Left forelimb (tissue), 1 donor: ENCODE results near the gene WDR70.
"Not testable (repeated sequence)": the region's sequence is repeated elsewhere in the genome, so short reads cannot be mapped to it uniquely, and the experiment has no call there.

Experiments
- DNase-seq: peaks from one replicate; pipeline ENCODE4 v3.0.0-alpha.2; 2018; ENCODE audit warnings: low spot score

Gene WDR70

GRCh38 chr5:37767961-37768360, 388.8 kb downstream of the WDR70 start:
- no peak for DNase-seq

- no peak for DNase-seq
Observed at GRCh38 chr5:37768371-37768770, 389.3 kb downstream of the WDR70 start.

GRCh38 chr5:37769108-37769507, 390.0 kb downstream of the WDR70 start:
- DNase-seq: no peak

DNA sequence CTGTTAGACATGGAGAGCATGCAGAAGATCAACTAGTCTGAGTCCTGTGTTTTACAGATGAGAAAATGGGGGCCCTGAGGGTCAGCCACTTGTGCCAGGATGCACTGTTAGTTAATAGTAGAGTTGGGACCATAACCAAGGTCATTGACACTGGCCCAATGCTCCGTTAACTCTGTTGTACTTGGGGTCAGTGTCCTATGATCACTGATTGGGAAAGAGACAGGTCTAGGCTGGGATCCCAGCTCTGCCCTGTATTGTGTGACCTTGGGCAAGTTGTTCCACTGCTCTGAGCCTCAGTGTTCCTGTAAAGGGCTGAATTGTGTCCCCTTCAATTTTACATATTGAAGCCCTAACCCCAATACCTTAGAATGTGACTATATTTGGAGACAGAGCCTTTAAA, 390.7 kb downstream of the WDR70 start:
- DNase-seq: no peak

GRCh38 chr5:37770786-37771185, 391.7 kb downstream of the WDR70 start:
- DNase-seq: no peak

DNA sequence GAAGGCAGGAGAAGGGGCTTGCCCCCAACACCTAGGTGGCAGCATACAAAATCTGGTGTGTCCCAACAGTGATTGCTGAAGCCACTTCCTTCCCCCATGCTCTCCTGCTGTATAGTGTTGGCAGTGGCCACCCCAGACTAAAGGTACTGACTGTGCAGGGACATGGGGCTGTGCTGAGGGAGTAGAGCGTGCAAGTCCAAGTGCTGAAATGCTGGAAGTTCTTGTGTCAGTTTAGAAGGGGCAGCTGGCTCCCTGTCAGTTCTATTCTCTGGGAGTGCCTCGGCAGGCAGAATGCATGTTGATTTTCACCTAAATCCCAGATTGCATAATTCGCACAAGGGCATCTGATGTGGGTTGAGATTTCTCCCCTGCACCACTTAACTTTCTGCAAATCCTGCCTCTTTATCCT, 392.1 kb downstream of the WDR70 start:
- no peak for DNase-seq

DNA sequence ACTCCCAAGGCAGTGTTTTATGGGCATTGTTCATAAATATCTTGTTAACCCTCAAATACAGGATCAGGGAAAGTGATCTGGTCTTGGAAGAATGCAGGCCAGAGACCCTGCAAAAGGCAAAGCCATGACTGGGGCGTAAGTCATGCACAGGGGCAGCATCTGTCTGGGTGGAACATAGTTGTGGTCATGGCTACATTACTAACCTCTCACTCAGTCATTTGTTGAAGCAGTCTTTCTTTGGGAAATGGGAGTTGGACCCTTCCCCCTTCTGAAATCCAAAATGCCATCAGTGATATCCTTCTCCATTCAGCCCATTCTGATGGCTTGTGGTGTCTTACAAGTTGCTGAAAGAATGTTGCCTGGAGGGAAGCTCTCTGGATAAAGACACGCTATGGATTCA, 392.6 kb downstream of the WDR70 start:
- no peak for DNase-seq

DNA sequence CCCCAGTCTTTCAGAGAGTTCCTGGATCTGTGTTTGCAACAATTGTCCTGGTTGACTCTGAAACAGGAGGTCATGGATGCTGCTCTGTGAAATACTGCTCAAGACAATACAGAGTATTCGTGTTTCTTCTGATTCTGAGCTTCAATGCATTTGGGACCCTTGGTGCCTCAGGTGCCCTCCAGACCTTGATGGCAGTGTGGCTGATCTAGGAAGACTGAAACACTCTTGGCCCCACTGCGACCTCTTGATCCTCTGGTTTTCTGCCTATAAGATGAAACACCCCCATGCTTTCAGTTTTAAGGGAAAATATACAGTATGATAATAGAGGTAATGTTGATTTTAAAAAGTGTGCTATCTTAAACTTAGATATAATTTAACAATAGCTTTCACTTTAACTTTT, 393.1 kb downstream of the WDR70 start:
- no peak for DNase-seq

GRCh38 chr5:37773809-37774208, 394.7 kb downstream of the WDR70 start:
- DNase-seq: no peak

DNA sequence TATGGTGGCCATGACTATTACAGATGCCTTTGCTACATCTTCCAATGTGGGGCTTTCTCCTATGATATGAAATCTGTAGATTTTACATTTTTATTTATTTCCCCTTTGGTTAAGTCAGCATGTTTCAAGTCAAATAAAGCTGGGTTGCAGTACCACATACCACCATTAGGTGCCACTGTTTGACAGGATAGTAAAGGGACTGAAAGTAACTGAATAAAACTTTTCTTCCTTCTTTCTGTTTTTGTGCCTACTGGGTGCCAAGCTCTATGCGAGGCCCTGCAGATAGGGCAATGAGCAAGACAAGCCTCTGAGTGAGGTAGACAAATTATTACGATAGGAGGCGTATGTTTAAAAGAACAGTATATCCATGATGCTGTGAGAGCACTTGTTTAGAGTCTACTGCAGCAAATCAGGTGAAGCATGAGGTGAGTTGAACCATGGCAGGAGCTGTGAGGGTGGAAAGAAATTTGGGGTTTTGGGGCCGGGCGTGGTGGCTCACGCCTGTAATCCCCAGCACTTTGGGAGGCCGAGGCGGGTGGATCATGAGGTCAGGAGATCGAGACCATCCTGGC, 395.9 kb downstream of the WDR70 start:
- DNase-seq: no peak

DNA sequence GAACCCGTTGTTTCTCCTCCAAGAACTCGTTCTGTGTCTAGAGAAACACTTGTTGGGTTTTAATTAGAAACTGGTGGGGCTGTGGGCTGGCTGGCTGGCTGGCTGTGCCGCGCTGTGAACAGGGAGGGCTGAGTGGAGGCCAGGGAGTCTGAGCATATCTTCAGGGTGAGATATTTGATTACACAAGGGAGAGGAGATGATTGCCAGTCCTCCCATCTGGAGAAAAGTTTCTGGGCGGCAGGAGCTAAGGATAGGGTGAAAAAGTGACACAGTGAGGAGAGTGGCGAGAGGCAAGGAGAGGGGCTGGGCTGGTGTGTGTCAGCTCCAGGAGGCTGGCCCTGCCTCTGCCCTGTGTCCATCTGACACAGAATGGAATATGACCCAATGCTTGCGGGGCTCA, 397.7 kb downstream of the WDR70 start:
- DNase-seq: no peak

DNA sequence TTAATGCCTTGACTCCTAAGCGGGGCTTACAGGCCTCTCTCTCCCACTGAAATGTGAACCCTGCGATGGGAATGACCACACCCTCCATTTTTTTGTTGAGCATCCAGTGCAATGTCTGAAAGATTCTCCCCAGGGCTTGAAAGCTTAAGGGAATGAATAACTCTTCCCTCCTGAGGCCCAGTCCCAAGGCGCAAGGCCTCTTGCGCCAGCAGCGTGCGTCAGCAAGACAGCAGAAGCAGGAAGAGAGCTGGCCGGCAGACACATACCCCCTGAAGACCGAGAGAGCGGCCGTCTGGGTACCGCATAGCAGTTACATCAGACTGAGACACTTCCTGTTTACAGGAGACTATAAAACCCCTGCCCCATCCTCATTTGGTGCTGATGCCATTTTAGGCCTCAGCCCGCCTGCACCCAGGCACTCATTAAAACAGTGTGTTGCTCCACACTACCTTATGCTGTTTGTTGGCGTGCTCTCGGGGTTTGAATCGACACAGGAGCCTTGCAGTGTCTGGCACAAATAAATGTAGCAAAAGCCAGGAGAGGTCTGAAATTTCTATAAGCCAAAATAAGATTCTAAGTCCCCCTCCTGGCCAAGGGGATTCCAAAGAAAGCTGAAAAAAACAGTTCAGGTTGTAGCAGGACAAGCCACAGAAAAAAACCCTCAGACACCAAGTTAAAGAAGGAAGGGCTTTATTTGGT, 398.5 kb downstream of the WDR70 start:
- no peak for DNase-seq

DNA sequence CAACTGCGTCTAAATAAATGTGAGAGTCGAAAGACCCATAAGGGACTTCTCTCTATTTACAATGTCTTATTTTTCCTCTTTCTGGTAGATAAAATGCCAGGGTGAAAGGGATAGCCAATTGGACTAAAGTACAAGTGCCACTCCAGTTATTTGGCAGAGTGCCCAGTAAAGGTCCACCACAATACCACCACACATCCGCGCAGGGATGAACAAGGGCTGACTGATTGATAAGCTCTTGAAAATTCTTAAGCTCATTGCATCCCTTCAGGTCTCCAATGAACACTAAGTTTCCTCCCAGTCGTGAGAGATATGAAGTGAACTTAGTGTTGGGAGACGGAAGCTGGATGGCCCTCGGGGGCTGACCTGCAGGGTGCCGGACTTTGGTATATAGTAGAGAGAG, 402.3 kb downstream of the WDR70 start:
- not testable (repeated sequence) for DNase-seq

DNA sequence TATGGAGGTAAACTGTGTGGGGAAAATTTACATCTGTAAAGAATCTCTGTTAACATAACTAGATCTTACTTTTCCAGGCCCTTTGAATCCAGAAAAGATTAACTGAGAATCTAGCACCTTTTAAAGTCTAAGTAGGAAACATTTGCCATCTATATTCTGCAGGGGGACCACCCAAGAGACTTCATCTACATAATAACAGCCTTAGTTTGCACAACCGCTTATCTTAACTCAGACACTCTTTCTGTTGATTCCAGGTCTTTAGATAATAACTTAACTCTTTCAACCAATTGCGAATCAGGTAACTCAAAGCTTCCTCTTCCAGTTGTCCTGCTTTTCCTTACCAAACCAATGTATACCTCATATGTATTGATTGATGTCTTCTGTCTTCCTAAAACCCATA, 407.3 kb downstream of the WDR70 start:
- DNase-seq: no peak

DNA sequence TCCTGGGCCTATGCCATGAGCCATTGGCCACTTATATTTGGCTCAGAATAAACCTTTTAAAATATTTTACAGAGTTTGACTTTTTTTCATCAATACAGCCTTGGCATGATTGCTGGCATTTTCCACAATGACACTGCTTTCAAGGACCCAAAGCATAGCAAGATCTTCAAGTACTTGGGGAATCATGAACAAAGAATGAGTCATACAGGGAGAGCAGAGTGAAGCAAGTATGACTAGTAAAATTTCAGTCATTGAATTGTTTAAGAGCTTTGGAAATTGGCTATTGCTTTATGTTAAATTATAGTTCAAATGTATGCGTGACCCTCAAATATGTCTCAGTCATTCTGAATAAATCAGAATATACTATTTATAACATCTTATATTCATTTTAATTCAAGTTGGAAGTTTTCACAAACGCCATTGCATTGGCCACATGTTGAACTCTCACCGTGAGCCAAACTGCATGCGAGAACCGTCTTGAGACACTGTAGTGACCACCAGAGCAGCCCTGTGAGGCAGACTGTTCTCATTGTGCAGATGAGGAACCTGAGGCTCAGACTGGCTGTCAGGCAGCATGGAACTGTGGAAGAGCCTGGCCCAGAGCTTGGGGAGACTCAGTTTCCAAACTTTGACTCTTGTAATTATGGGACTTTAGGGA, 407.9 kb downstream of the WDR70 start:
- no peak for DNase-seq

DNA sequence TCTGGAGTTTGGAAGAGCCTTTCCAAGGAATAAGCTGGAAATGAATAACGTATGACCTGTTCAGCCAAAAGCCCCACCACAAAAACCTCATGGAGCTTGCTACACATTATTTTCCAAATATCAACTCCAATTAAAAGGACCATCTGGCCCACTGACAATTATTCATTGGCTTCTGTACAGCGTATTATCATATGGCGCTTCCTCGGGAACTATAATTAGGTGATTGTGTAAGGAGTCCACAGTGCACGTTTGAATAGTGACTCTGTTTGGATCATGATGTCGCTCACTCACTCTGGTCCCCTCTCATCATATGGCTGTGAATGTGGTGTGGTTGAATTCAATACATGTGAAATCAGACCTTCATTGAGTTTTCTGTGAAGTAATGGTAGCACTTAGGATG, 408.6 kb downstream of the WDR70 start:
- DNase-seq: no peak

GRCh38 chr5:37789991-37790390, 410.9 kb downstream of the WDR70 start:
- no peak for DNase-seq

DNA sequence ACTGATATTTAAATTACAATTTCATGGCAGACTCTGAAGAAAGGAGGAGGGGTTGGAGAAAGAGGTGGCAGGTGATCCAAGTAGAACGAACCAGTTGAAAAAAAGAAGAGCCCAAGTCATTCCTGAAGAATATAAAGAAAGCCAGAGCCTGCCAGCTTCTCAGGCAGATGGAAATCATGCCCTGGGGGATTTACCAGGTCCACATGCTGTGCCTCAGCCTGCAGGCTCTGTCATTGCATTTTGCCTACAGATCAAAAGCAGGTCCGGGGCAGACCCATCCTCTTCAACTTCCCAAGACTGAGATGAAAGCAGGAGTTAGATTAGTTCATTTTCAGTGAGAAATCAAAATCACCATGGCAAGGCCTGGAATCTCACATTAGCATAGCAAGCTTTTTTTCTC, 412.2 kb downstream of the WDR70 start:
- no peak for DNase-seq

DNA sequence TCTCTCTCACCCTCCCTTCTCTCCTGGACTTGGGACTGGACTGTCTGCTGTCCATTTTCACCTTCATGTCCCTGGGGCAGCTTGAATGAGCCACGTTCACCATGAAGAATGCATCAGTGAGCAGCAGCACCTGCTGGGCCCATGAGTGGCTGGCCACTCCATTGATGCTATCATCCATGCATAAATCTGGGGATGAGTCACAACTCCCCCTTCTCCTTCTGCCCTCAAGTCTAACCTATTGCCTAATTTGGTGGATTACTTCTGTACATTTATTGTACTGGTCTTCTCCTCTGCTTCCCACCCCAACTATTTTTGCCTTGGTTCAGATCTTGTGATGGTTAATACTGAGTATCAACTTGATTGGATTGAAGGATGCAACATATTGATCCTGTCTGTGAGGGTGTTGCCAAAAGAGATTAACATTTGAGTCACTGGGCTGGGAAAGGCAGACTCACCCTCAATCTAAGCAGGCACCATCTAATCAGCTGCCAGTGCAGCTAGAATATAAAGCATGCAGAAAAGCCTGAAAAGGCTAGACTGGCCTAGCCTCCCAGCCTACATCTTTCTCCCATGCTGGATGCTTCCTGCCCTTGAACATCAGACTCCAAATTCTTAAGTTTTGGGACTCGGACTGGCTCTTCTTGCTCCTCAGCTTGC, 414.0 kb downstream of the WDR70 start:
- DNase-seq: no peak

- DNase-seq: not testable (repeated sequence)
Observed at GRCh38 chr5:37795292-37795691, 416.2 kb downstream of the WDR70 start.

DNA sequence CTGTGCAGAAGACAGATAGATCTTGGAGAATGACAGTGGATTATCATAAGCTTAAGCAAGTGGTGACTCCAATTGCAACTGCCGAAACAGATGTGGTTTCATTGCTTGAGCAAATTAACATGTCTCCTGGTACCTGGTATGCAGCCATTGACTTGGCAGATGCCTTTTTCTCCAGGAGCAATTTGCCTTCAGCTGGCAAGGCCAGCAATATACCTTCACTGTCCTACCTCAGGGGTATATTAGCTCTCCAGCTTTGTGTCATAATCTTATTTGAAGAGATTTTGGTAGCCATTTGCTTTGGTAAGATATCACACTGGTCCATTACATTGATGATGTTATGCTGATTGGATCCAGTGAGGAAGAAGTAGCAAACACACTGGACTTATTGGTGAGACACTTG, 417.3 kb downstream of the WDR70 start:
- not testable (repeated sequence) for DNase-seq

GRCh38 chr5:37799865-37800421, 420.8 kb downstream of the WDR70 start:
- no peak for DNase-seq

GRCh38 chr5:37801521-37801920, 422.4 kb downstream of the WDR70 start:
- DNase-seq: no peak
